HL-60 (cell line): ENCODE measurements around the gene SOX9.

Experiments used
- DNase-seq, 2 experiments: peaks; one replicate each; pipeline ENCODE4 v3.0.0-alpha.2; 2010 to 2020; ENCODE audit warnings: low read depth in 1 of 2, low spot score in 1 of 2
- H3K27ac ChIP-seq: fragments of 250-450 bp; sonication (Bioruptor Pico); replicated peaks from 2 replicates; pipeline ENCODE4 v1.5.1; 2020; ENCODE audit warnings: mild to moderate bottlenecking, moderate library complexity
- H3K27me3 ChIP-seq: fragments of 250-450 bp; sonication (Bioruptor Pico); 2 replicates; pipeline ENCODE4 v1.5.1; 2021; ENCODE audit warnings: mild to moderate bottlenecking, moderate library complexity; ENCODE audit not compliant: insufficient read depth, poor library complexity, severe bottlenecking
- H3K4me3 ChIP-seq: replicated peaks from 2 replicates; pipeline ENCODE4 v1.5.1; 2011; ENCODE audit warnings: mild to moderate bottlenecking, control low read depth, low read length; ENCODE audit not compliant: insufficient read depth
- GABPA ChIP-seq: IDR thresholded peaks from 2 replicates; pipeline ENCODE4 v1.6.1; 2012; ENCODE audit warnings: low read depth
- POLR2AphosphoS5 ChIP-seq: IDR thresholded peaks from 2 replicates; pipeline ENCODE4 v1.6.1; 2012; ENCODE audit warnings: low read depth
- SPI1 ChIP-seq: IDR thresholded peaks from 2 replicates; pipeline ENCODE4 v1.6.1; 2012; ENCODE audit warnings: low read depth, mild to moderate bottlenecking, borderline replicate concordance
- TF ChIP-seq, protein P1 (sequence below): IDR thresholded peaks from one replicate; pipeline ENCODE4 v1.5.1; 2011; ENCODE audit warnings: low read length, control low read depth, inconsistent platforms; ENCODE audit not compliant: insufficient read depth
- TF ChIP-seq, protein P2 (sequence below): IDR thresholded peaks from 2 replicates; pipeline ENCODE4 v1.6.1; 2012; ENCODE audit warnings: low read depth; ENCODE audit not compliant: insufficient replicate concordance

SOX9 gene

DNA sequence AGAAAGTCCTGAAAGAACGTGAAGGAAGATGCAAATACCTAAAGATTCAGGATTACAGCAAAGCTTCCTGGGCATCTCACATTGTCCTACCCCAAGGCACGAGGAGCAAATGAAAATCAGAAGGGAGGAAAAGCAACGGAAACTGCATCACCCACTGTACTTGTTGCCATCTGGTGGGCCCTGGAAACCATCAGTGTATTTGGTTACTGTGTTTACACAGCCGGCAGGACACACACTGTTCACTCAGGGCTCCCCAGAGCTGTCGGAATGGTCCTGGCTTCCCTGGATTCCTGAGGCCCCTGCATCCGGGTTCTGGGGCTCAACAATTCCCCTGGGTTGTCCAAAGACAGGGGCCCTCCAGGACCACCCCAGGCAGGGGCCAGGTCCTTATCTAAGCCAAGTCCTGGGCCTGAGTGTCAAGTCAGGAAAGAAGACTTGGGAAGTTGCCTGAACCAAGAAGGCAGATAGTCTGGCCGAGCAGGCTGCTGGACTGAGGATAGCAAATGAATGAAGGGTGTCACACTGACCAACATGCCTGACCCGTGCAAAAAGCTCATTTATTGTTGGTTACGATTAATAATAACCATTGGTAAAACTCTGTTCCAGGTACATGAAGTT, 52.8 kb downstream of the SOX9 start:
- H3K27ac ChIP-seq: no peak overlapping the region
- no peak overlapping the region for H3K4me3 ChIP-seq
- TF ChIP-seq POLR2AphosphoS5 (no peak), SPI1 (no peak), GABPA (no peak)
- TF ChIP-seq, protein P1, sequence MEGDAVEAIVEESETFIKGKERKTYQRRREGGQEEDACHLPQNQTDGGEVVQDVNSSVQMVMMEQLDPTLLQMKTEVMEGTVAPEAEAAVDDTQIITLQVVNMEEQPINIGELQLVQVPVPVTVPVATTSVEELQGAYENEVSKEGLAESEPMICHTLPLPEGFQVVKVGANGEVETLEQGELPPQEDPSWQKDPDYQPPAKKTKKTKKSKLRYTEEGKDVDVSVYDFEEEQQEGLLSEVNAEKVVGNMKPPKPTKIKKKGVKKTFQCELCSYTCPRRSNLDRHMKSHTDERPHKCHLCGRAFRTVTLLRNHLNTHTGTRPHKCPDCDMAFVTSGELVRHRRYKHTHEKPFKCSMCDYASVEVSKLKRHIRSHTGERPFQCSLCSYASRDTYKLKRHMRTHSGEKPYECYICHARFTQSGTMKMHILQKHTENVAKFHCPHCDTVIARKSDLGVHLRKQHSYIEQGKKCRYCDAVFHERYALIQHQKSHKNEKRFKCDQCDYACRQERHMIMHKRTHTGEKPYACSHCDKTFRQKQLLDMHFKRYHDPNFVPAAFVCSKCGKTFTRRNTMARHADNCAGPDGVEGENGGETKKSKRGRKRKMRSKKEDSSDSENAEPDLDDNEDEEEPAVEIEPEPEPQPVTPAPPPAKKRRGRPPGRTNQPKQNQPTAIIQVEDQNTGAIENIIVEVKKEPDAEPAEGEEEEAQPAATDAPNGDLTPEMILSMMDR: no peak
- TF ChIP-seq, protein P2, sequence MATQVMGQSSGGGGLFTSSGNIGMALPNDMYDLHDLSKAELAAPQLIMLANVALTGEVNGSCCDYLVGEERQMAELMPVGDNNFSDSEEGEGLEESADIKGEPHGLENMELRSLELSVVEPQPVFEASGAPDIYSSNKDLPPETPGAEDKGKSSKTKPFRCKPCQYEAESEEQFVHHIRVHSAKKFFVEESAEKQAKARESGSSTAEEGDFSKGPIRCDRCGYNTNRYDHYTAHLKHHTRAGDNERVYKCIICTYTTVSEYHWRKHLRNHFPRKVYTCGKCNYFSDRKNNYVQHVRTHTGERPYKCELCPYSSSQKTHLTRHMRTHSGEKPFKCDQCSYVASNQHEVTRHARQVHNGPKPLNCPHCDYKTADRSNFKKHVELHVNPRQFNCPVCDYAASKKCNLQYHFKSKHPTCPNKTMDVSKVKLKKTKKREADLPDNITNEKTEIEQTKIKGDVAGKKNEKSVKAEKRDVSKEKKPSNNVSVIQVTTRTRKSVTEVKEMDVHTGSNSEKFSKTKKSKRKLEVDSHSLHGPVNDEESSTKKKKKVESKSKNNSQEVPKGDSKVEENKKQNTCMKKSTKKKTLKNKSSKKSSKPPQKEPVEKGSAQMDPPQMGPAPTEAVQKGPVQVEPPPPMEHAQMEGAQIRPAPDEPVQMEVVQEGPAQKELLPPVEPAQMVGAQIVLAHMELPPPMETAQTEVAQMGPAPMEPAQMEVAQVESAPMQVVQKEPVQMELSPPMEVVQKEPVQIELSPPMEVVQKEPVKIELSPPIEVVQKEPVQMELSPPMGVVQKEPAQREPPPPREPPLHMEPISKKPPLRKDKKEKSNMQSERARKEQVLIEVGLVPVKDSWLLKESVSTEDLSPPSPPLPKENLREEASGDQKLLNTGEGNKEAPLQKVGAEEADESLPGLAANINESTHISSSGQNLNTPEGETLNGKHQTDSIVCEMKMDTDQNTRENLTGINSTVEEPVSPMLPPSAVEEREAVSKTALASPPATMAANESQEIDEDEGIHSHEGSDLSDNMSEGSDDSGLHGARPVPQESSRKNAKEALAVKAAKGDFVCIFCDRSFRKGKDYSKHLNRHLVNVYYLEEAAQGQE: no peak
- H3K27me3 ChIP-seq: peaks cover 2% of the 10 kb centered on the region
- no peak for DNase-seq

DNA sequence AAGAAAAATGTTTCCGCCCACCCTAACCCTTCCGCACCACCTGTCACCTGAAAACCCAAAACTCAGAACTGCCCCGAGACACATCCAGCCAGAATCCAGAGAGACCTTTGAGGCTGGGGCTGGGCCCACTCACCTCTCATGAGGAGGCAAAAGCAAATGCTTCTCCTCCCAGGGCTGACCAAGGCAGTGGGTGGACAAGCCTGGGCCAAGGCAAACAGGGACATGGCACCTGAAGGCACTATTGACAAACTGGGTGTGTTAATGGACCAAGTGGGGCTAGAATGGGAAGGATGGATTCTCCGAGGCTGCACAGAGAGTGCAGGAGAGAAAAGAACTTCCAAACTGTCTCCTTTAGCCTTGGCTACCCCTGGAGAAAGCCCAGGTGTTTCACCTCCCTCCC, 54.4 kb downstream of the SOX9 start:
- Histone ChIP-seq H3K4me3 (no peak overlapping the region), H3K27me3 (no peaks in the 10 kb centered on the region), H3K27ac (no peak overlapping the region)
- TF ChIP-seq SPI1: no peak
- TF ChIP-seq, protein P2: no peak
- TF ChIP-seq, protein P1: no peak
- no peak for DNase-seq
